ENCODE measurements around the gene KCP.

DNA sequence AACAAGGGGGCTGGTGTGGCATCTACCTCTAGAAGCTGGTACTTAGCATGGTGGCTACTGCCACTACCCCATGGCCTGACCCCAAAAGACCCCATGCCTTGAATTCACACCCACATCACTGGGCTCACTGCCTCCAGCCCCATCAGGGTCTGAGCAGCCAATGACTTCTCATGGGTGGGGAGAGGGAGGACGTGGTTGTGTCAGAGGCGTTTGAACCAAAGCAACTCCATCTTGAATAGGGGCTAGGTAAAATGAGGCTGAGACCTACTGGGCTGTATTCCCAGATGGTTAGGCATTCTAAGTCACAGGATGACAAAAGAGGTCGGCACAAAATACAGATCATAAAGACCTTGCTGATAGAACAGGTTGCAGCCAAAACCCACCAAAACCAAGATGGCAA, 15.2 kb downstream of the KCP start:
- TF ChIP-seq, protein P1, sequence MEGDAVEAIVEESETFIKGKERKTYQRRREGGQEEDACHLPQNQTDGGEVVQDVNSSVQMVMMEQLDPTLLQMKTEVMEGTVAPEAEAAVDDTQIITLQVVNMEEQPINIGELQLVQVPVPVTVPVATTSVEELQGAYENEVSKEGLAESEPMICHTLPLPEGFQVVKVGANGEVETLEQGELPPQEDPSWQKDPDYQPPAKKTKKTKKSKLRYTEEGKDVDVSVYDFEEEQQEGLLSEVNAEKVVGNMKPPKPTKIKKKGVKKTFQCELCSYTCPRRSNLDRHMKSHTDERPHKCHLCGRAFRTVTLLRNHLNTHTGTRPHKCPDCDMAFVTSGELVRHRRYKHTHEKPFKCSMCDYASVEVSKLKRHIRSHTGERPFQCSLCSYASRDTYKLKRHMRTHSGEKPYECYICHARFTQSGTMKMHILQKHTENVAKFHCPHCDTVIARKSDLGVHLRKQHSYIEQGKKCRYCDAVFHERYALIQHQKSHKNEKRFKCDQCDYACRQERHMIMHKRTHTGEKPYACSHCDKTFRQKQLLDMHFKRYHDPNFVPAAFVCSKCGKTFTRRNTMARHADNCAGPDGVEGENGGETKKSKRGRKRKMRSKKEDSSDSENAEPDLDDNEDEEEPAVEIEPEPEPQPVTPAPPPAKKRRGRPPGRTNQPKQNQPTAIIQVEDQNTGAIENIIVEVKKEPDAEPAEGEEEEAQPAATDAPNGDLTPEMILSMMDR (conservative IDR thresholded peaks at IDR 0.05; ENCODE audit: low read length): no peak
- no peak for TF ChIP-seq EZH2phosphoT487 (IDR thresholded peaks at IDR 0.05; ENCODE audit: borderline replicate concordance)
